T-helper 1 cell treated with Interleukin-12 subunit alpha and Interleukin-12 subunit beta and Interleukin-4 antibody, amounts not matched to agents 30 ng/mL and 1 ng/mL, for 36 hours (primary cell): ENCODE measurements around the gene FAM13A. TPM values are rescaled to one million over a fixed set of nuclear protein-coding genes. Genes with fewer than 3 reads are reported as not detected.
"Not testable (repeated sequence)": the region's sequence is repeated elsewhere in the genome, so short reads cannot be mapped to it uniquely, and the experiment has no call there.

Experiments
- intact Hi-C: fragments of 100-400 bp; cut with micrococcal nuclease; formaldehyde crosslinking; loops from one replicate; pipeline ENCODE4 v1.15.1; 2024
- total RNA-seq: library from RNA; stranded (reverse); gene quantifications from 2 replicates; pipeline ENCODE4 v1.2.3, GENCODE V29; 2022

The FAM13A gene
- total RNA-seq, 1 donor from 2014 or later, result 16.6 TPM

GRCh38 chr4:88908003-88908402, 149.0 kb downstream of the FAM13A start:
- intact Hi-C loops, result no loop called here

DNA sequence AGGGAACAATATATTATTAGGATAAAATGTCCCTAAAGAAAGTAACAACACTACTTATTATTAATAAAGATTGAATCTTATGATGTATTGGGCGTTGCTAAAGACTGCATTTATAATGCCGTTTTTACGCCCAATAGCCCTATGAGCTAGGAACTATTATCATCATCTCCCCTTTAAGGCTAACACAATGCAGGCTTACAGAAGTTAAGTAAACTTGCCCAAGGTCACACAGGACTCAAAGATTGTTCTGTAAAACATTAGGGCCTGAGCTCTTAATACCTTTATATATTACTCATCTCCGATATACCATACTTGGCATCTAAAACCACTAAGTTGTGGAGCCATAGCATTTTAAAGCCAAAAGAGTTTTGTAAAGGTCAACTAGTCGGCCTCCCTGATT, 149.5 kb downstream of the FAM13A start:
- intact Hi-C loops, result no loop called here

GRCh38 chr4:88904240-88904639, 152.7 kb downstream of the FAM13A start:
- intact Hi-C loops, result not testable (repeated sequence)

DNA sequence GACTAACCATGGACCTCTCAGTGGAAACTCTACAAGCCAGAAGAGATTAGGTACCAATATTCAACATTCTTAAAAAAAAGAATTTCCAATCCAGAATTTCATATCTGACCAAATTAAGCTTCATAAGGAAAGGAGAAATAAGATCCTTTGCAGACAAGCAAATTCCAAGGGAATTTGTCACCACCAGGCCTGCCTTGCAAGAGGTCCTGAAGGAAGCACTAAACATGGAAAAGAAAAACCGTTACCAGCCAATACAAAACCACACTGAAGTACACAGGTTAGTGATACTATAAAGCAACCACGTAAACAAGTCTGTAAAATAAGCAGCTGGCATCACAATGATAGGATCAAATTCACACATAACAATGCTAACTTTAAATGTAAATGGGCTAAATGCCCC, 156.6 kb downstream of the FAM13A start:
- intact Hi-C loops, result no loop called here

GRCh38 chr4:88897752-88898151, 159.2 kb downstream of the FAM13A start:
- intact Hi-C loops, result no loop called here

DNA sequence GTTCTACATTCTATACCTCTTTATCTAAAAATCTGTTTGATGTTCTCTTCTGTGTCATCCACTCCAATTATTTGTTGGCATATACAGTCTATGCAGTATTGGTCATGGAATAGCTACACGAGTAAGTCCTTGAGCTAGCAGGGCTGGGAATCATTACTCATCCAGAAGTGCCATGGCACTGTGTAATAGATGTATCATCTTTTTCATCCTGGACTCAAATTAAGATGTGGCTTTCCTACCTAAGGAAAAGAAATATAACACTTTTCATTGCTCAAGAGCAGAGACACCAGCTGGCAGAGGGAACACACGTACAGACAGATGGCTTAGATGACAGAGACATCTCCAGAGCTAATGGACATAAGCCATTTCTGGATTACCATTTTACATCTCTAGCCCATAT, 159.8 kb downstream of the FAM13A start:
- intact Hi-C loops, result no loop called here

DNA sequence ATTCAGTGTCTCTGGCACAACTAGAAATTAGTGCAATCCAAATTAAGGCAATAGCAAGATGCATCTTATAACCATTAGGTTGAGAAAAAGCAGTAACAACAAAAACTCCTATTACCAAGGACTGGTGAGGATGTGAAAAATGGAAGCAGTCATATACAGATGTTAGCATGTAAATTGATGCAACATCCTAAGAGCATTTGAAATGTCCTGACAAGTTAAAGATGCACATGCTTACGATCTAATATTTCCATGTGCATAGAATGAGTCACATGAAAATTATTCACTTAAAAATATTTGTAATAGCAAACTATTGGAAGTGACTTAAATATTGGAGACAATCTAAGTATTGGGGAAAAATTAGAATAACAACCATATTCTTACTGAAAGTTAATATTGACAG, 163.0 kb downstream of the FAM13A start:
- intact Hi-C loops, result no loop called here

DNA sequence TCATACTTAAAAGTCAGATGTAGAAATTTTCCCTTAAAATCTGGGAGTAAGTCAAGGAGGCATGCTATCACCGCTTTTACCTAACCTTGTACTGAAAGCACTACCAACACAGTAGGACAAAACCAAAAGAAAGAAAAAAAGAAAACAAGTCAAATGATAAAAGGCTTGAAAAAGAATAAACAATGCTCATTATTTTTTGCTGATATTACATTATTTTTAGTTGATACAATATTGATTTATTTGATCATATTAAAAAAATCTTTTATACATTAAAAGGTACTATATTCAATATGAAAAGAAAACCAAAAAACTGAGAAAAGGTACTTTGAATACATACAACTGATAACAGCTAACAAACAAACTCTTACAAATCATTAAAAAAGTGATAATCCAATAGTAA, 164.3 kb downstream of the FAM13A start:
- intact Hi-C loops, result no loop called here

- intact Hi-C loops, result no loop called here
Observed at GRCh38 chr4:88891636-88892035, 165.3 kb downstream of the FAM13A start.

GRCh38 chr4:88887409-88887808, 169.6 kb downstream of the FAM13A start:
- intact Hi-C loops, result not testable (repeated sequence)

- intact Hi-C loops, result no loop called here
Observed at GRCh38 chr4:88881227-88881569, 175.8 kb downstream of the FAM13A start.

DNA sequence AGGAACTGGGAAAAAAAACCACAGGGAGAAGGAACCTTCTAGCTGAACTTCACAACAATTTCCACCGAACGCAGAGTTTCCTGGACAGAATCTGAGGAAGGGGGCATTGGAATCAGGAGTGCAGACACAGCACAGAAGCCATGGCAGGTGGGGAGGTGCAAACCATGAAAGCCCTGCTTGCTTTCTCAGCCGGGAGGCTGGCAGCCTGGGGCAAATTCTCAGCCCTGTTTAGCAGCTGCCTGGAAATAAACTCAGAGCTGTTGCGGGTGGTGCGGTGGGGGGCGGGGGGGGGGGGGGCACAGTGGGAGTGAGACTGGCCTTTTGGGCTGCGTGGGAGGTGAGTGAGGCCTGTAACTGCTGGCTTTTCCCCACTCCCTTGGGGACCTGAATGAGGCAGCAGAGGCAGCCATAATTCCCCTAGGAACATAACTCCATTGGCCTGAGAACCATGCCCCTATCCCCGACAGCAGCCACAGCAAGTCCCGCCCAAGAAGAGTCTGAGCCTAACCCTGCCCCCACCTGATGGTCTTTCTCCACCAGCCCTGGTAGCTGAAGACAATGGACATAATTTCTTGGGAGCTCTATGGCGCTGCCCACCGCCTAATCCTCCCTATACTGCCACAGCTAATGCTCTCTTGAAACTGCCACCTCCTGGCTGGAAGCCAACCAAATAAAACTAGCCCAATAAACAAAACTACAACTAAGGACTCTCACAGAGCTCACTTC, 176.3 kb downstream of the FAM13A start:
- intact Hi-C loops, result no loop called here

GRCh38 chr4:88879991-88880390, 177.0 kb downstream of the FAM13A start:
- intact Hi-C loops, result no loop called here

DNA sequence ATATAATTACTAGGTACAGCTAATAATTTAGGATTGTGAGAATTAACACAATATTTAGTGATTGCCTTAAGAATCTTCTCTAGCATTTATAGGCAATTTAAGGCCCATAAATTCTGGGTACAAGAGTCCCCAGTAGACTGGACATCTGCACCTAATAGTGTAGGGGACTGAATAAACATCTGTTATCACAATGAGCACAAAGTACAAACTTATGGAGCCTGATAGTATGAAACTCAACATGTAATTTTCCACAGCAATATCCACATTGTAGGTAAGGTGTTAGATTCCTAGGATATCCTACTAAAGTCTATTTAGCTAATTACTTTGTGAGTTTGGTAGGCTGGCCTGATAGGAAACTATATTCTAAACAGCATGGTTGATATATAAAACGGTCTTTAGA, 178.3 kb downstream of the FAM13A start:
- intact Hi-C loops, result no loop called here

DNA sequence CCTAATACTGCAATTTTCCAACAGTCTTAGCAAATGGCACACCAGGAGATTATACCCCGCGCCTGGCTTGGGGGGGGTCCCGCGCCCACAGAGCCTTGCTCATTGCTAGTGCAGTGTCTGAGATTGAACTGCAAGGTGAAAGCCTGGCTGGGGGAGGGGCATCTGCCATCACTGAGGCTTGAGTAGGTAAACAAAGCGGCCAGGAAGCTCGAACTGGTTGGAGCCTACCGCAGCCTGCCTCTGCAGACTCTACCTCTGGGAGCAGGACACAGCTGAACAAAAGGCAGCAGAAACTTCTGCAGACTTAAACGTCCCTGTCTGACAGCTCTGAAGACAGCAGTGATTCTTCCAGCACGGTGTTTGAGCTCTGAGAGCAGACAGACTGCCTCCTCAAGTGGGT, 186.6 kb downstream of the FAM13A start:
- intact Hi-C loops, result no loop called here

GRCh38 chr4:88868510-88868909, 188.5 kb downstream of the FAM13A start:
- intact Hi-C loops, result no loop called here

GRCh38 chr4:88866862-88867550, 190.0 kb downstream of the FAM13A start:
- intact Hi-C loops, result no loop called here

DNA sequence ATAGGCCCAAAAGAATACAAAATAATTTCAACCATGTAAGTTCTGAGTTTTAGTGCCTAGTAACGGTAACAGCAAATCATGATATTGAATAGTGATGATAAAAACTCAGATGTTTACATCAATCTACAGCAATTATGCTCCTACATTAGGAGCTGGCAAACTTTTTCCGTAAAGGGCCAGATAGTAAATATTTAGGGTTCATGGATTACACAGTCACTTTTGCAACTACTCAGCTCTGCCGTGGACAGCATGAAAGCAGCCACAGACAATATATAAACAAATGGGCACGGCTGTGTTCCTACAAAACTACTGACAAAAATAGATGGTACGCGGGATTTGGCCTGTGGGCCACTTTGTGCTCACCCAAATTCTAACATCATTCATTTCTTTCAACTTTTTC, 191.5 kb downstream of the FAM13A start:
- intact Hi-C loops, result no loop called here

DNA sequence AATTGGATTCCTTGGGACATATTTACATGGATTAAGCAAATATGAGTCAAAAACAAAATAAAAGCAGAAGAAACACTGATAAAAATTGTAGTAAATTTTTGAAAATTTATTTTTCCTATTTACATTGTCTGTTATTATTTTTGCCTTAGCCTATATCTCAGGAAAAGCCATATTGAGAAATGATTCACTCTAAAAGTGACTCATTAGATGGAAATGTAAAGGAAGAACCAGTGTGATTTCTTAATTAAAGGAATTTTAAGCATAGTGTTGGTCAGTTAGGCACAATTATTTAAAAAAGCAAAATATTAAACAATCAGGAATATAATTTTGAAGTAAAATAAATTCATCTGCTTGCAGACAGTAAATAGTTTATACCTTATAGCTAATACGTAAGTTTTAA, 191.9 kb downstream of the FAM13A start:
- intact Hi-C loops, result no loop called here

- intact Hi-C loops, result no loop called here
Observed at GRCh38 chr4:88860586-88860985, 196.4 kb downstream of the FAM13A start.

- intact Hi-C loops, result no loop called here
Observed at GRCh38 chr4:88859191-88859812, 197.7 kb downstream of the FAM13A start.

- intact Hi-C loops, result no loop called here
Observed at GRCh38 chr4:88858752-88859151, 198.2 kb downstream of the FAM13A start.

GRCh38 chr4:88857588-88857987, 199.4 kb downstream of the FAM13A start:
- intact Hi-C loops, result no loop called here
